HG03175 (cell line): Measurements from ENCODE around the gene FAM50A.

Experiments
- ATAC-seq: cut with Tn5 transposase; IDR thresholded peaks from one replicate; pipeline ENCODE4 v1.9.1; 2021; ENCODE audit warnings: mild to moderate bottlenecking, moderate library complexity; ENCODE audit not compliant: unreplicated experiment

Gene FAM50A

GRCh38 chrX:154412468-154412867, 31.5 kb upstream of the FAM50A start:
- no peak for ATAC-seq

GRCh38 chrX:154413142-154413541, 30.8 kb upstream of the FAM50A start:
- ATAC-seq, result no peak

- ATAC-seq, result no peak
Measured at GRCh38 chrX:154417157-154417556, 26.8 kb upstream of the FAM50A start.

GRCh38 chrX:154419189-154419588, 24.8 kb upstream of the FAM50A start:
- no peak for ATAC-seq

- no peak for ATAC-seq
Measured at GRCh38 chrX:154419688-154420401, 24.1 kb upstream of the FAM50A start.

GRCh38 chrX:154420402-154420756, 23.6 kb upstream of the FAM50A start:
- no peak for ATAC-seq

- ATAC-seq, result no peak
Measured at GRCh38 chrX:154426916-154427770, 16.8 kb upstream of the FAM50A start.

GRCh38 chrX:154428176-154429171, 15.5 kb upstream of the FAM50A start, which contains the start of gene ATP6AP1:
Gene ATP6AP1 (plus strand): TSS chrX:154428677. CDS start chrX:154428693, 16 bp downstream.
- ATAC-seq, result peak; percentile 98

- no peak for ATAC-seq
Measured at GRCh38 chrX:154429711-154430110, 14.2 kb upstream of the FAM50A start.

GRCh38 chrX:154430479-154430878, 13.5 kb upstream of the FAM50A start:
- ATAC-seq, result no peak

GRCh38 chrX:154430916-154431315, 13.0 kb upstream of the FAM50A start:
- ATAC-seq, result no peak

GRCh38 chrX:154431341-154431740, 12.6 kb upstream of the FAM50A start:
- ATAC-seq, result no peak

- ATAC-seq, result no peak
Measured at GRCh38 chrX:154432210-154432609, 11.7 kb upstream of the FAM50A start.

GRCh38 chrX:154433605-154434004, 10.3 kb upstream of the FAM50A start:
- no peak for ATAC-seq

GRCh38 chrX:154434394-154435168, 9.4 kb upstream of the FAM50A start:
- no peak for ATAC-seq

GRCh38 chrX:154435171-154435733, 8.7 kb upstream of the FAM50A start:
- no peak for ATAC-seq

GRCh38 chrX:154436374-154436982, 7.5 kb upstream of the FAM50A start:
- ATAC-seq, result peak; percentile 44

- ATAC-seq, result peak; percentile 44
Measured at GRCh38 chrX:154436983-154437752, 6.8 kb upstream of the FAM50A start, which contains the start of gene GDI1. Gene GDI1 (plus strand): TSS chrX:154437154. CDS start chrX:154437255, 101 bp downstream.
